Ascending aorta (tissue), 2 donors: ENCODE results near the gene CFAP73. TPM values are rescaled to one million over a fixed set of nuclear protein-coding genes. Genes with fewer than 3 reads are reported as not detected.
A peak's percentile ranks its signal among the peaks of the same experiment; 100 is the strongest.

Experiments used
- DNase-seq, 2 donors: peaks; one replicate each; pipeline ENCODE4 v3.0.0-alpha.2; 2019; ENCODE audit warnings: low spot score in 2 of 2
- H3K27ac ChIP-seq, 2 donors: fragments of 200-600 bp; sonication (generic); one replicate each; pipeline ENCODE4 v1.5.1; 2016 to 2017; ENCODE audit warnings: mild to moderate bottlenecking in 1 of 2
- H3K27me3 ChIP-seq: fragments of 200-600 bp; sonication (generic); one replicate; pipeline ENCODE4 v1.5.1; 2017
- H3K36me3 ChIP-seq, 2 donors: fragments of 200-600 bp; sonication (generic); one replicate each; pipeline ENCODE4 v1.5.1; 2016
- H3K4me1 ChIP-seq, 2 donors: fragments of 200-600 bp; sonication (generic); one replicate each; pipeline ENCODE4 v1.5.1; 2016 to 2017; ENCODE audit warnings: mild to moderate bottlenecking in 1 of 2
- H3K4me3 ChIP-seq, 2 donors: fragments of 200-600 bp; sonication (generic); one replicate each; pipeline ENCODE4 v1.5.1; 2016 to 2017; ENCODE audit warnings: mild to moderate bottlenecking in 1 of 2
- H3K9me3 ChIP-seq, 2 donors: fragments of 200-600 bp; sonication (generic); one replicate each; pipeline ENCODE4 v1.5.1; 2016
- CTCF ChIP-seq, 3 experiments: fragments of 200-600 bp in 2 of 3; fragments of 450-650 bp in 1 of 3; sonication (generic) in 2 of 3; IDR thresholded peaks; one replicate each; pipeline ENCODE4 v1.5.1; 2016 to 2019; ENCODE audit warnings: antibody characterized with exemption in 3 of 3, mild to moderate bottlenecking in 1 of 3, moderate library complexity in 1 of 3
- intact Hi-C: fragments of 100-400 bp; cut with DNase I; formaldehyde crosslinking; loops from one replicate; pipeline ENCODE4 v1.15.1; 2023
- total RNA-seq: library from RNA; depleted of rRNA; stranded (reverse); fragments of >200 nt; gene quantifications from one replicate; pipeline ENCODE4 v1.1.0, GENCODE V29; 2016

The CFAP73 gene
- total RNA-seq, 1 donor from 2014 or later = not detected

GRCh38 chr12:113155060-113155459 is 5.5 kb downstream of the CFAP73 start:
- H3K36me3 ChIP-seq = peaks cover 24 to 26% of the 10 kb centered on the region in 2 donors
- no peak for DNase-seq
- H3K27ac ChIP-seq = no peak overlapping the region
- no peak for TF ChIP-seq CTCF (IDR thresholded peaks at IDR 0.05)
- no peaks in the 10 kb centered on the region for H3K27me3 ChIP-seq
- intact Hi-C loops = no loop called here
- peak overlapping the region in 1 of 2 donors; percentile 39 for H3K4me3 ChIP-seq
- no peaks in the 10 kb centered on the region for H3K9me3 ChIP-seq
- H3K4me1 ChIP-seq = peaks cover 0 to 9% of the 10 kb centered on the region in 2 donors

- no peak overlapping the region for H3K27ac ChIP-seq
- H3K27me3 ChIP-seq = no peaks in the 10 kb centered on the region
- intact Hi-C loops = no loop called here
- no peak overlapping the region for H3K4me3 ChIP-seq
- H3K9me3 ChIP-seq = no peaks in the 10 kb centered on the region
- DNase-seq = no peak
- TF ChIP-seq CTCF (IDR thresholded peaks at IDR 0.05) = no peak
- peaks cover 30 to 32% of the 10 kb centered on the region in 2 donors for H3K36me3 ChIP-seq
- peaks cover 0 to 9% of the 10 kb centered on the region in 2 donors for H3K4me1 ChIP-seq
Observed at GRCh38 chr12:113155646-113156045, 6.1 kb downstream of the CFAP73 start.

GRCh38 chr12:113157218-113157859 is 7.8 kb downstream of the CFAP73 start:
- Histone ChIP-seq H3K4me1 (peaks cover 0 to 9% of the 10 kb centered on the region in 2 donors), H3K36me3 (peaks cover 46 to 47% of the 10 kb centered on the region in 2 donors), H3K9me3 (no peaks in the 10 kb centered on the region), H3K27me3 (no peaks in the 10 kb centered on the region), H3K4me3 (no peak overlapping the region), H3K27ac (no peak overlapping the region)
- intact Hi-C loops = no loop called here
- no peak for TF ChIP-seq CTCF (IDR thresholded peaks at IDR 0.05)
- DNase-seq = no peak

GRCh38 chr12:113158439-113159203 is 9.1 kb downstream of the CFAP73 start:
- Histone ChIP-seq H3K4me3 (no peak overlapping the region), H3K36me3 (peaks cover 58 to 60% of the 10 kb centered on the region in 2 donors), H3K9me3 (no peaks in the 10 kb centered on the region), H3K4me1 (peaks cover 0 to 4% of the 10 kb centered on the region in 2 donors), H3K27me3 (no peaks in the 10 kb centered on the region), H3K27ac (no peak overlapping the region)
- intact Hi-C loops = no loop called here
- no peak for DNase-seq
- TF ChIP-seq CTCF (IDR thresholded peaks at IDR 0.05) = no peak

- Histone ChIP-seq H3K4me1 (no peaks in the 10 kb centered on the region), H3K4me3 (no peak overlapping the region), H3K27me3 (no peaks in the 10 kb centered on the region), H3K27ac (no peak overlapping the region), H3K9me3 (no peaks in the 10 kb centered on the region), H3K36me3 (peaks cover 69 to 73% of the 10 kb centered on the region in 2 donors)
- intact Hi-C loops = no loop called here
- no peak for DNase-seq
- TF ChIP-seq CTCF (IDR thresholded peaks at IDR 0.05) = no peak
Observed at GRCh38 chr12:113159937-113160336, 10.4 kb downstream of the CFAP73 start.
